ENCODE results near the gene SEPTIN11. TPM values are rescaled to one million over a fixed set of nuclear protein-coding genes. Genes with fewer than 3 reads are reported as not detected.

SEPTIN11 gene
- total and polyA plus RNA-seq, 2 donors (not counting 1 experiment from before 2014, with no cell fraction given) = 688 to 1,286 TPM

DNA sequence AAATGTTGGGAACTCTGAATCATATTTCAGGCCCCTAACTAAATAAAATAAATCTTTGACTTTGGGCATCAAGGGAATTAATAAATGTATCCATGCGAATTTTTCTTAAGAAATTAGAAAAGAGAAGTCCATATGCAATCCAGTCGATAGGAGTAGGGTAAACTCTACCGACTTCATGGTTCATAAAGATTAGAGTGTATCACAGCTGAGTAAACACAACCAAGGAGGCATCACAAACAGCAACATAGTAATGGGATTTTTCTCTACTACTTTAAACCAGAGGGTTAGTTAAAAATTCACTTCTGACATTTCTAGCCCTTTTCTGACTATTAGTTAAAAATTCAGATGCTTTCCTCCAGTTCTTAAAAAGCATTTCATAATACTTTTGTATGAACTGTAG, 19.9 kb downstream of the SEPTIN11 start:
- no peak overlapping the region for H3K27ac ChIP-seq (ENCODE audit: insufficient read depth, low read length)
- peaks cover 2% of the 10 kb centered on the region for H4K20me1 ChIP-seq (ENCODE audit: control insufficient read depth, extremely low read depth, insufficient read depth, low read length)
- no peaks in the 10 kb centered on the region for H3K9me3 ChIP-seq (ENCODE audit: control insufficient read depth, insufficient read depth, low read depth, low read length)
- H2AFZ ChIP-seq (ENCODE audit: low read length) = no peak overlapping the region
- DNase-seq (ENCODE audit: low read depth in 2 of 2) = no peak
- no peaks in the 10 kb centered on the region for H3K27me3 ChIP-seq (ENCODE audit: control insufficient read depth, insufficient read depth, low read length)
- H3K4me3 ChIP-seq (replicated peaks in 1 of 4; ENCODE audit: control extremely low read depth in 1 of 4, insufficient read depth in 1 of 4, low read depth in 3 of 4, low read length in 4 of 4) = no peak overlapping the region
- H3K4me1 ChIP-seq (ENCODE audit: control insufficient read depth, extremely low read depth, insufficient read depth, low read length) = no peaks in the 10 kb centered on the region
- H3K79me2 ChIP-seq (ENCODE audit: control insufficient read depth, insufficient read depth, low read length) = peaks cover 97% of the 10 kb centered on the region
- no peak overlapping the region for H3K9ac ChIP-seq (ENCODE audit: insufficient read depth, low read length)
- no peak overlapping the region for H3K4me2 ChIP-seq (ENCODE audit: extremely low read depth, insufficient read depth, low read length)
- TF ChIP-seq, protein P1, sequence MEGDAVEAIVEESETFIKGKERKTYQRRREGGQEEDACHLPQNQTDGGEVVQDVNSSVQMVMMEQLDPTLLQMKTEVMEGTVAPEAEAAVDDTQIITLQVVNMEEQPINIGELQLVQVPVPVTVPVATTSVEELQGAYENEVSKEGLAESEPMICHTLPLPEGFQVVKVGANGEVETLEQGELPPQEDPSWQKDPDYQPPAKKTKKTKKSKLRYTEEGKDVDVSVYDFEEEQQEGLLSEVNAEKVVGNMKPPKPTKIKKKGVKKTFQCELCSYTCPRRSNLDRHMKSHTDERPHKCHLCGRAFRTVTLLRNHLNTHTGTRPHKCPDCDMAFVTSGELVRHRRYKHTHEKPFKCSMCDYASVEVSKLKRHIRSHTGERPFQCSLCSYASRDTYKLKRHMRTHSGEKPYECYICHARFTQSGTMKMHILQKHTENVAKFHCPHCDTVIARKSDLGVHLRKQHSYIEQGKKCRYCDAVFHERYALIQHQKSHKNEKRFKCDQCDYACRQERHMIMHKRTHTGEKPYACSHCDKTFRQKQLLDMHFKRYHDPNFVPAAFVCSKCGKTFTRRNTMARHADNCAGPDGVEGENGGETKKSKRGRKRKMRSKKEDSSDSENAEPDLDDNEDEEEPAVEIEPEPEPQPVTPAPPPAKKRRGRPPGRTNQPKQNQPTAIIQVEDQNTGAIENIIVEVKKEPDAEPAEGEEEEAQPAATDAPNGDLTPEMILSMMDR (conservative IDR thresholded peaks at IDR 0.05 in 1 of 2, IDR thresholded peaks at IDR 0.05 in 1 of 2; ENCODE audit: low read depth in 1 of 2, low read length in 2 of 2) = no peak
- TF ChIP-seq EZH2 (IDR thresholded peaks at IDR 0.05; ENCODE audit: low read length, missing control alignments) = no peak
- H3K36me3 ChIP-seq (ENCODE audit: control insufficient read depth, insufficient read depth, low read length) = no peaks in the 10 kb centered on the region

DNA sequence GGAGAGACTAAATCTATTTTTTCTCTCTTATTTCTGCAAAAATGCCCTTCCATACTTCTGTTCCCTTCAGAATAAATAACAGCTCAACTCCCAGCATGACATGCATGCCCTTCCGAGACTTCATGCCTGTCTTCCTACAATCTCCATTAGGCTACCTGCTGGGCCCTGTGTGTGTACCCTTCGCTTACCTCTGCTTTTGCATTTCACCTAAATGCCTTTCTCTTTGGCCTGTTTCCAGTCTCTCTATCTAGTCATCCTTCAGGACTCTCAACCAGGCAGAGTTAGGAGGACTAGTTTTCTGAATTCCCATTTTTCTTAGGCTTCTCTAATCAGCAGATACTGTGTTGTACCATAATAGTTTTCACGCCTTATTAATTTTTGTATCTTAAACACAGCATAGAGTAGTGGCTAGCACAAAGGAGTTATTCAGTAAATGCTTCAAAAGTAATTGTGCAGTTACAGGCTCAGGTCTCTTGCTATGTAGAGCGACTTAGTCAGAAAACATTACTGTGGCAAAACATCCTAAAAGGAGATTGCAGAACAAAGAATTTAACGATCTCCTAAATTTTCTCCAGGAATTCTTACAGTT, 20.5 kb downstream of the SEPTIN11 start:
- DNase-seq (ENCODE audit: low read depth in 2 of 2) = no peak
- H3K4me1 ChIP-seq (ENCODE audit: control insufficient read depth, extremely low read depth, insufficient read depth, low read length) = no peaks in the 10 kb centered on the region
- H3K79me2 ChIP-seq (ENCODE audit: control insufficient read depth, insufficient read depth, low read length) = peaks cover 97% of the 10 kb centered on the region
- no peak overlapping the region for H3K27ac ChIP-seq (ENCODE audit: insufficient read depth, low read length)
- H3K36me3 ChIP-seq (ENCODE audit: control insufficient read depth, insufficient read depth, low read length) = peaks cover 2% of the 10 kb centered on the region
- H3K4me3 ChIP-seq (replicated peaks in 1 of 4; ENCODE audit: control extremely low read depth in 1 of 4, insufficient read depth in 1 of 4, low read depth in 3 of 4, low read length in 4 of 4) = no peak overlapping the region
- no peak overlapping the region for H3K4me2 ChIP-seq (ENCODE audit: extremely low read depth, insufficient read depth, low read length)
- H3K27me3 ChIP-seq (ENCODE audit: control insufficient read depth, insufficient read depth, low read length) = no peaks in the 10 kb centered on the region
- H3K9me3 ChIP-seq (ENCODE audit: control insufficient read depth, insufficient read depth, low read depth, low read length) = no peaks in the 10 kb centered on the region
- no peak overlapping the region for H2AFZ ChIP-seq (ENCODE audit: low read length)
- no peak for TF ChIP-seq EZH2 (IDR thresholded peaks at IDR 0.05; ENCODE audit: low read length, missing control alignments)
- TF ChIP-seq, protein P1 (conservative IDR thresholded peaks at IDR 0.05 in 1 of 2, IDR thresholded peaks at IDR 0.05 in 1 of 2; ENCODE audit: low read depth in 1 of 2, low read length in 2 of 2) = no peak
- no peak overlapping the region for H3K9ac ChIP-seq (ENCODE audit: insufficient read depth, low read length)
- peaks cover 2% of the 10 kb centered on the region for H4K20me1 ChIP-seq (ENCODE audit: control insufficient read depth, extremely low read depth, insufficient read depth, low read length)

DNA sequence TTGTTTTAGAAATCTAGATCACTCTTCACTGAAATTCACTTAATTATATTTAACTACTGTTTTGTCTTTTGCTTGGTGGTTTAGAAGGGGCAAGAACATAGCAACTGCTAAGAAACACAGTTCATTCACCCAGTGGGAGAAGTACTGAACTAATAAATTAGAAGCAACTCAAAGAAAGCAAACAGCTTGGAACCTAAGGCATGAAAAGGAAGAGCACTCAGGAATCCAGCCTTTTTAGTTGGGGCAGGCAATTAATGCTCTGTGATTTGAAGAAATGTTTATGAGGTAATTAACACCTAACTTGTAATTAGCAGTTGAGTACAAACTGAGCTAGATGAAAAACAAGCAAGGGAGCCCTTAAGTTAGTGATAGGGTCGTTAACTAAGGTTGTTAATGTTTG, 22.8 kb downstream of the SEPTIN11 start:
- H3K27ac ChIP-seq (ENCODE audit: insufficient read depth, low read length) = no peak overlapping the region
- peaks cover 2% of the 10 kb centered on the region for H3K36me3 ChIP-seq (ENCODE audit: control insufficient read depth, insufficient read depth, low read length)
- TF ChIP-seq, protein P1 (conservative IDR thresholded peaks at IDR 0.05 in 1 of 2, IDR thresholded peaks at IDR 0.05 in 1 of 2; ENCODE audit: low read depth in 1 of 2, low read length in 2 of 2) = no peak
- no peak for TF ChIP-seq EZH2 (IDR thresholded peaks at IDR 0.05; ENCODE audit: low read length, missing control alignments)

More for the DNA sequence above, 22.8 kb downstream of the SEPTIN11 start:
- peaks cover 2% of the 10 kb centered on the region for H4K20me1 ChIP-seq (ENCODE audit: control insufficient read depth, extremely low read depth, insufficient read depth, low read length)
- H3K4me2 ChIP-seq (ENCODE audit: extremely low read depth, insufficient read depth, low read length) = no peak overlapping the region
- H3K79me2 ChIP-seq (ENCODE audit: control insufficient read depth, insufficient read depth, low read length) = peaks cover 98% of the 10 kb centered on the region
- no peak overlapping the region for H3K9ac ChIP-seq (ENCODE audit: insufficient read depth, low read length)
- H3K4me3 ChIP-seq (replicated peaks in 1 of 4; ENCODE audit: control extremely low read depth in 1 of 4, insufficient read depth in 1 of 4, low read depth in 3 of 4, low read length in 4 of 4) = no peak overlapping the region
- DNase-seq (ENCODE audit: low read depth in 2 of 2) = no peak
- no peaks in the 10 kb centered on the region for H3K27me3 ChIP-seq (ENCODE audit: control insufficient read depth, insufficient read depth, low read length)
- no peak overlapping the region for H2AFZ ChIP-seq (ENCODE audit: low read length)
- no peaks in the 10 kb centered on the region for H3K9me3 ChIP-seq (ENCODE audit: control insufficient read depth, insufficient read depth, low read depth, low read length)
- H3K4me1 ChIP-seq (ENCODE audit: control insufficient read depth, extremely low read depth, insufficient read depth, low read length) = no peaks in the 10 kb centered on the region

Data from fibroblast of lung (primary cell).